ENCODE results near the gene ITM2B. TPM values are rescaled to one million over a fixed set of nuclear protein-coding genes. Genes with fewer than 3 reads are reported as not detected.

ITM2B gene
- total RNA-seq, 1 donor from 2014 or later = 236 TPM

GRCh38 chr13:48294653-48295052 is 61.6 kb downstream of the ITM2B start:
- Mint-ChIP-seq H3K36me3 (ENCODE audit: unreplicated experiment) (no peaks in the 10 kb centered on the region), H3K4me3 (ENCODE audit: unreplicated experiment) (no peak overlapping the region), H3K4me1 (ENCODE audit: low read depth, unreplicated experiment) (no peaks in the 10 kb centered on the region), H3K27ac (ENCODE audit: unreplicated experiment) (no peak overlapping the region), H3K27me3 (ENCODE audit: unreplicated experiment) (no peaks in the 10 kb centered on the region), H3K9me3 (ENCODE audit: unreplicated experiment) (no peaks in the 10 kb centered on the region)
- no peak for DNase-seq
- no peak for TF ChIP-seq CTCF (IDR thresholded peaks at IDR 0.05; ENCODE audit: partially characterized antibody, unreplicated experiment)

GRCh38 chr13:48295271-48295670 is 62.3 kb downstream of the ITM2B start:
- Mint-ChIP-seq H3K27me3 (ENCODE audit: unreplicated experiment) (no peaks in the 10 kb centered on the region), H3K36me3 (ENCODE audit: unreplicated experiment) (no peaks in the 10 kb centered on the region), H3K4me3 (ENCODE audit: unreplicated experiment) (no peak overlapping the region), H3K4me1 (ENCODE audit: low read depth, unreplicated experiment) (no peaks in the 10 kb centered on the region), H3K9me3 (ENCODE audit: unreplicated experiment) (no peaks in the 10 kb centered on the region), H3K27ac (ENCODE audit: unreplicated experiment) (no peak overlapping the region)
- no peak for DNase-seq
- TF ChIP-seq CTCF (IDR thresholded peaks at IDR 0.05; ENCODE audit: partially characterized antibody, unreplicated experiment) = no peak

- no peak for TF ChIP-seq CTCF (IDR thresholded peaks at IDR 0.05; ENCODE audit: partially characterized antibody, unreplicated experiment)
- Mint-ChIP-seq H3K27ac (ENCODE audit: unreplicated experiment) (no peak overlapping the region), H3K4me1 (ENCODE audit: low read depth, unreplicated experiment) (no peaks in the 10 kb centered on the region), H3K27me3 (ENCODE audit: unreplicated experiment) (no peaks in the 10 kb centered on the region), H3K4me3 (ENCODE audit: unreplicated experiment) (no peak overlapping the region), H3K9me3 (ENCODE audit: unreplicated experiment) (no peaks in the 10 kb centered on the region), H3K36me3 (ENCODE audit: unreplicated experiment) (no peaks in the 10 kb centered on the region)
- DNase-seq = no peak
These were observed 63.5 kb downstream of the ITM2B start for GRCh38 chr13:48296528-48296927.

GRCh38 chr13:48297131-48297786 is 64.3 kb downstream of the ITM2B start:
- Mint-ChIP-seq H3K4me1 (ENCODE audit: low read depth, unreplicated experiment) (no peaks in the 10 kb centered on the region), H3K27me3 (ENCODE audit: unreplicated experiment) (no peaks in the 10 kb centered on the region), H3K27ac (ENCODE audit: unreplicated experiment) (no peak overlapping the region), H3K4me3 (ENCODE audit: unreplicated experiment) (no peak overlapping the region), H3K36me3 (ENCODE audit: unreplicated experiment) (no peaks in the 10 kb centered on the region), H3K9me3 (ENCODE audit: unreplicated experiment) (peaks cover under 1% of the 10 kb centered on the region)
- no peak for DNase-seq
- no peak for TF ChIP-seq CTCF (IDR thresholded peaks at IDR 0.05; ENCODE audit: partially characterized antibody, unreplicated experiment)

GRCh38 chr13:48299591-48299990 is 66.6 kb downstream of the ITM2B start:
- peaks cover 5% of the 10 kb centered on the region for H3K9me3 Mint-ChIP-seq (ENCODE audit: unreplicated experiment)
- peaks cover 2% of the 10 kb centered on the region for H3K4me1 Mint-ChIP-seq (ENCODE audit: low read depth, unreplicated experiment)
- H3K4me3 Mint-ChIP-seq (ENCODE audit: unreplicated experiment) = no peak overlapping the region
- peaks cover 2% of the 10 kb centered on the region for H3K27me3 Mint-ChIP-seq (ENCODE audit: unreplicated experiment)
- TF ChIP-seq CTCF (IDR thresholded peaks at IDR 0.05; ENCODE audit: partially characterized antibody, unreplicated experiment) = no peak
- DNase-seq = no peak
- no peaks in the 10 kb centered on the region for H3K36me3 Mint-ChIP-seq (ENCODE audit: unreplicated experiment)
- no peak overlapping the region for H3K27ac Mint-ChIP-seq (ENCODE audit: unreplicated experiment)
